OCI-LY7 (cell line): ENCODE data around the gene GZF1. TPM values are rescaled to one million over a fixed set of nuclear protein-coding genes. Genes with fewer than 3 reads are reported as not detected.

Experiments used
- BruUV-seq: library from RNA; stranded (reverse); fragments of 400-500 nt; replicated peaks from 2 replicates; lab custom pipeline; 2021; lab: Mats Ljungman, UMichigan
- CTCF ChIA-PET: fragments of 300-600 bp; sonication (Branson Sonifier 250); formaldehyde crosslinking; loops from one replicate; lab custom pipeline; 2022; ENCODE audit warnings: antibody characterized with exemption; ENCODE audit not compliant: unreplicated experiment; lab: Charles Lee
- POLR2A ChIA-PET: fragments of 300-600 bp; sonication (Branson Sonifier 250); formaldehyde crosslinking; loops from one replicate; lab custom pipeline; 2022; ENCODE audit warnings: antibody characterized with exemption; lab: Charles Lee
- DNase-seq: peaks from one replicate; pipeline ENCODE4 v3.0.0-alpha.2; 2015; ENCODE audit warnings: low spot score
- H2AFZ ChIP-seq: fragments of 200-600 bp; sonication (generic), shearing (Covaris generic); 2 replicates; pipeline ENCODE4 v1.6.1; 2014; ENCODE audit warnings: mild to moderate bottlenecking, antibody characterized with exemption, low read length, moderate library complexity
- H3K27ac ChIP-seq: fragments of 200-600 bp; sonication (generic); 2 replicates; pipeline ENCODE4 v1.5.1; 2014; ENCODE audit warnings: mixed run types, low read depth, mild to moderate bottlenecking, moderate library complexity, low read length, inconsistent platforms; ENCODE audit not compliant: poor library complexity, severe bottlenecking
- H3K36me3 ChIP-seq: fragments of 200-600 bp; sonication (generic); 2 replicates; pipeline ENCODE4 v1.6.1; 2014; ENCODE audit warnings: mild to moderate bottlenecking, antibody characterized with exemption, low read length, moderate library complexity, mixed read lengths; ENCODE audit not compliant: insufficient read depth
- H3K4me1 ChIP-seq: fragments of 200-600 bp; sonication (generic); 2 replicates; pipeline ENCODE4 v1.5.1; 2014; ENCODE audit warnings: mild to moderate bottlenecking, low read length; ENCODE audit not compliant: insufficient read depth, poor library complexity, severe bottlenecking
- H3K4me2 ChIP-seq: fragments of 200-600 bp; sonication (generic); 2 replicates; pipeline ENCODE4 v1.6.1; 2014; ENCODE audit warnings: mild to moderate bottlenecking, low read length
- H3K4me3 ChIP-seq: fragments of 200-600 bp; sonication (generic); 2 replicates; pipeline ENCODE4 v1.5.1; 2014; ENCODE audit warnings: mild to moderate bottlenecking, low read depth, low read length; ENCODE audit not compliant: poor library complexity, severe bottlenecking
- H3K79me2 ChIP-seq: fragments of 200-600 bp; sonication (generic); 2 replicates; pipeline ENCODE4 v1.6.1; 2016; ENCODE audit warnings: low read depth, mild to moderate bottlenecking, low read length, moderate library complexity, mixed read lengths; ENCODE audit not compliant: insufficient read depth
- H3K9me2 ChIP-seq: fragments of 200-600 bp; sonication (generic); 2 replicates; pipeline ENCODE4 v1.6.1; 2016; ENCODE audit warnings: mild to moderate bottlenecking, low read length, mixed read lengths; ENCODE audit not compliant: insufficient read depth
- H3K9me3 ChIP-seq: fragments of 200-600 bp; sonication (generic); 2 replicates; pipeline ENCODE4 v1.6.1; 2014; ENCODE audit warnings: mild to moderate bottlenecking, mixed run types, low read length, mixed read lengths
- H4K20me1 ChIP-seq: fragments of 200-600 bp; sonication (generic); 2 replicates; pipeline ENCODE4 v1.6.1; 2014; ENCODE audit warnings: mild to moderate bottlenecking, antibody characterized with exemption, low read length, moderate library complexity, mixed read lengths; ENCODE audit not compliant: insufficient read depth
- CTCF ChIP-seq: fragments of 200-600 bp; sonication (generic); conservative IDR thresholded peaks from 2 replicates; pipeline ENCODE4 v1.5.1; 2014; ENCODE audit warnings: mild to moderate bottlenecking, antibody characterized with exemption, low read length, moderate library complexity, mixed read lengths
- EZH2phosphoT487 ChIP-seq: fragments of 200-600 bp; sonication (generic); IDR thresholded peaks from 2 replicates; pipeline ENCODE4 v1.6.1; 2018; ENCODE audit warnings: low read depth, borderline replicate concordance, mild to moderate bottlenecking, mixed run types, antibody characterized with exemption, low read length, moderate library complexity, mixed read lengths
- intact Hi-C: fragments of 100-400 bp; cut with micrococcal nuclease; formaldehyde crosslinking; loops from one replicate; pipeline ENCODE4 v1.10.0; 2022; ENCODE audit not compliant: unreplicated experiment
- total RNA-seq, 2 experiments: library from RNA; depleted of rRNA in 1 of 2; stranded (reverse); fragments of >200 nt in 1 of 2; shearing (Covaris generic) in 1 of 2; gene quantifications; 2 replicates each; pipeline ENCODE4 v1.2.3, GENCODE V29; 2014 to 2022

Gene GZF1
- total RNA-seq, 2 experiments from 2014 or later = 17.1 to 17.7 TPM

GRCh38 chr20:23325107-23325506 is 36.9 kb upstream of the GZF1 start:
- no TSS peak for BruUV-seq
- ChIA-PET CTCF (no interaction called here), POLR2A (interaction anchor here (0.6 kb wide), 1 partner anchor 244 kb away, joined by 5 read pairs; no protein-coding TSS in a partner anchor)
- intact Hi-C loops = no loop called here
- H2AFZ ChIP-seq = no peak overlapping the region
- H3K36me3 ChIP-seq = no peaks in the 10 kb centered on the region
- DNase-seq = no peak
- no peaks in the 10 kb centered on the region for H3K79me2 ChIP-seq
- H3K4me3 ChIP-seq = no peak overlapping the region
- no peak overlapping the region for H3K4me2 ChIP-seq
- no peak overlapping the region for H3K27ac ChIP-seq
- no peak for TF ChIP-seq CTCF
- TF ChIP-seq EZH2phosphoT487 = no peak
- no peaks in the 10 kb centered on the region for H3K4me1 ChIP-seq
- H3K9me2 ChIP-seq = no peaks in the 10 kb centered on the region
- no peaks in the 10 kb centered on the region for H4K20me1 ChIP-seq
- no peaks in the 10 kb centered on the region for H3K9me3 ChIP-seq

- no TSS peak for BruUV-seq
- Histone ChIP-seq H3K36me3 (no peaks in the 10 kb centered on the region), H3K4me1 (peaks cover 3% of the 10 kb centered on the region), H3K4me2 (no peak overlapping the region), H4K20me1 (no peaks in the 10 kb centered on the region), H3K79me2 (no peaks in the 10 kb centered on the region), H3K9me3 (no peaks in the 10 kb centered on the region), H2AFZ (no peak overlapping the region), H3K4me3 (no peak overlapping the region), H3K27ac (no peak overlapping the region), H3K9me2 (no peaks in the 10 kb centered on the region)
- CTCF ChIA-PET = no interaction called here
- TF ChIP-seq EZH2phosphoT487 = no peak
- TF ChIP-seq CTCF = no peak
- POLR2A ChIA-PET = no interaction called here
- intact Hi-C loops = no loop called here
- DNase-seq = no peak
Measured at GRCh38 chr20:23326774-23327173, 35.2 kb upstream of the GZF1 start.

- no peaks in the 10 kb centered on the region for H3K9me3 ChIP-seq
- ChIA-PET POLR2A (no interaction called here), CTCF (no interaction called here)
- H2AFZ ChIP-seq = no peak overlapping the region
- no peak for DNase-seq
- no TSS peak for BruUV-seq
- TF ChIP-seq CTCF (no peak), EZH2phosphoT487 (no peak)
- H3K4me1 ChIP-seq = peaks cover 8% of the 10 kb centered on the region
- H3K27ac ChIP-seq = no peak overlapping the region
- H3K4me3 ChIP-seq = no peak overlapping the region
- intact Hi-C loops = no loop called here
- H3K36me3 ChIP-seq = no peaks in the 10 kb centered on the region
- H4K20me1 ChIP-seq = no peaks in the 10 kb centered on the region
- H3K79me2 ChIP-seq = no peaks in the 10 kb centered on the region
- no peak overlapping the region for H3K4me2 ChIP-seq
- no peaks in the 10 kb centered on the region for H3K9me2 ChIP-seq
Measured at GRCh38 chr20:23327617-23328333, 34.2 kb upstream of the GZF1 start.
